K562 (cell line): ENCODE measurements around the gene RAI1. TPM values are rescaled to one million over a fixed set of nuclear protein-coding genes. Genes with fewer than 3 reads are reported as not detected.
A peak's percentile ranks its signal among the peaks of the same experiment; 100 is the strongest.

Experiments
- ARNT ChIP-seq, 2 experiments: fragments of 450-650 bp; IDR thresholded peaks; 2 replicates each; pipeline ENCODE4 v1.6.1; 2016; ENCODE audit warnings: mild to moderate bottlenecking in 1 of 2
- E2F8 ChIP-seq: fragments of 450-650 bp; IDR thresholded peaks from 2 replicates; pipeline ENCODE4 v1.7.1; 2018; ENCODE audit warnings: mild to moderate bottlenecking, low read depth; ENCODE audit not compliant: partially characterized antibody
- EHMT2 ChIP-seq: fragments of 450-650 bp; IDR thresholded peaks from 2 replicates; pipeline ENCODE4 v1.6.1; 2018; ENCODE audit warnings: antibody characterized with exemption
- FOXP1 ChIP-seq: sonication (generic); formaldehyde crosslinking; IDR thresholded peaks from 2 replicates; pipeline ENCODE4 v1.8.0; 2022; ENCODE audit warnings: mild to moderate bottlenecking, missing genetic modification reagents
- HINFP ChIP-seq: fragments of 450-650 bp; conservative IDR thresholded peaks from 2 replicates; pipeline ENCODE4 v1.6.1; 2016; ENCODE audit warnings: missing genetic modification characterization, low read depth, mild to moderate bottlenecking, control low read depth, missing compliant biosample characterization
- HMBOX1 ChIP-seq: sonication (generic); IDR thresholded peaks from 2 replicates; pipeline ENCODE4 v1.6.1; 2016
- KAT7 ChIP-seq: sonication (generic); formaldehyde crosslinking; IDR thresholded peaks from 2 replicates; pipeline ENCODE4 v1.8.0; 2022; ENCODE audit warnings: missing genetic modification reagents, mild to moderate bottlenecking, borderline replicate concordance
- MCM7 ChIP-seq, 2 experiments: fragments of 450-650 bp; IDR thresholded peaks; 2 replicates each; pipeline ENCODE4 v1.6.1; 2016 to 2018
- NCOA1 ChIP-seq: fragments of 450-650 bp; IDR thresholded peaks from 2 replicates; pipeline ENCODE4 v1.6.1; 2016; ENCODE audit warnings: low read depth
- NCOA4 ChIP-seq: fragments of 450-650 bp; IDR thresholded peaks from 2 replicates; pipeline ENCODE4 v1.6.1; 2018; ENCODE audit warnings: mild to moderate bottlenecking; ENCODE audit not compliant: partially characterized antibody
- NFIC ChIP-seq: fragments of 450-650 bp; IDR thresholded peaks from 2 replicates; pipeline ENCODE4 v1.6.1; 2017; ENCODE audit warnings: mild to moderate bottlenecking, inconsistent platforms
- NFYB ChIP-seq: IDR thresholded peaks from 2 replicates; pipeline ENCODE4 v1.6.1; 2011; ENCODE audit warnings: mild to moderate bottlenecking, moderate library complexity; ENCODE audit not compliant: insufficient read length; ENCODE audit errors: extremely low read depth
- PTRF ChIP-seq: fragments of 450-650 bp; IDR thresholded peaks from 2 replicates; pipeline ENCODE4 v1.6.1; 2016; ENCODE audit warnings: mild to moderate bottlenecking, missing genetic modification characterization, missing compliant biosample characterization
- SAFB2 ChIP-seq: fragments of 200-400 bp; formaldehyde crosslinking; IDR thresholded peaks from 2 replicates; pipeline ENCODE4 v1.6.1; 2018; ENCODE audit warnings: borderline replicate concordance, low read length, low read depth, moderate library complexity; ENCODE audit not compliant: severe bottlenecking
- SMARCB1 ChIP-seq: IDR thresholded peaks from 2 replicates; pipeline ENCODE4 v1.6.1; 2011; ENCODE audit warnings: improper control_type of control experiment, low read depth; ENCODE audit not compliant: insufficient read length
- SRF ChIP-seq, 2 experiments: fragments of 250-450, 450-650 bp in 1 of 2; sonication (Bioruptor Pico) in 1 of 2; sonication (generic) in 1 of 2; formaldehyde crosslinking; IDR thresholded peaks; 2 replicates each; pipeline versions ENCODE4 v1.5.0 to v1.5.1; 2020 to 2022; ENCODE audit warnings: mild to moderate bottlenecking in 1 of 2, missing genetic modification reagents in 1 of 2
- TCF15 ChIP-seq: fragments of 250-450 bp; sonication (Bioruptor Pico); IDR thresholded peaks from 2 replicates; pipeline ENCODE4 v1.8.0; 2022; ENCODE audit warnings: moderate library complexity, mild to moderate bottlenecking, inconsistent platforms
- ZBTB49 ChIP-seq: sonication (generic); formaldehyde crosslinking; IDR thresholded peaks from 2 replicates; pipeline ENCODE4 v1.8.0; 2022; ENCODE audit warnings: missing genetic modification reagents, mild to moderate bottlenecking, borderline replicate concordance
- polyA plus RNA-seq, 8 experiments: library from polyadenylated mRNA; depleted of rRNA in 4 of 8; stranded (reverse) in 5 of 8; unstranded in 3 of 8; fragments of >200 nt; fragmentation: Nextera tagmentation in 2 of 8; fragmentation: Illumina TruSeq in 1 of 8; extraction: Ambion mirVana in 2 of 8; extraction: Trizol in 1 of 8; gene quantifications; 2 replicates each; pipeline versions ENCODE4 v1.2.1 to v1.2.3, GENCODE V29; 2011 to 2014; ENCODE audit warnings: inconsistent platforms in 1 of 8, missing spikeins in 1 of 8
- total RNA-seq, 7 experiments: library from RNA; depleted of rRNA in 6 of 7; stranded (reverse); fragments of >200 nt in 6 of 7; fragmentation: Illumina TruSeq in 2 of 7; extraction: Trizol in 2 of 7; gene quantifications; 2 replicates each; pipeline versions ENCODE4 v1.2.1 to v1.2.3, GENCODE V29; 2011 to 2021; ENCODE audit warnings: low replicate concordance in 1 of 7

The RAI1 gene
- total and polyA plus RNA-seq, 9 of the 15 experiments (the other 6 are each of a cell fraction or from before 2014, with no cell fraction given) = 0.68 to 19.9 (median 5.5) TPM

GRCh38 chr17:17752089-17752820 is 71.0 kb downstream of the RAI1 start (continued):
- TF ChIP-seq SAFB2 = no peak
- TF ChIP-seq NCOA4 = no peak
- no peak for TF ChIP-seq NFIC
- TF ChIP-seq FOXP1 = no peak
- TF ChIP-seq ARNT (IDR thresholded peaks at IDR 0.05) = 0 out of 4 replicates have a peak, but pooled peaks of 1 of the 2 experiments have one; percentile 27
- TF ChIP-seq E2F8 = no peak
- TF ChIP-seq SRF (CRISPR knock-in tag; IDR thresholded peaks at IDR 0.05) = 0 out of 4 replicates have a peak, but pooled peaks of 1 of the 2 experiments have one; percentile 30
- TF ChIP-seq MCM7 (IDR thresholded peaks at IDR 0.05) = no peak
- no peak for TF ChIP-seq PTRF
- no peak for TF ChIP-seq SMARCB1
- no peak for TF ChIP-seq TCF15 (CRISPR knock-in tag)
- no peak for TF ChIP-seq ZBTB49
- TF ChIP-seq NFYB = peak; percentile 67
- TF ChIP-seq HINFP = no peak
- no peak for TF ChIP-seq HMBOX1
- TF ChIP-seq NCOA1 = no peak; the same call in 1 of the 2 replicates
- no peak for TF ChIP-seq KAT7 (CRISPR knock-in tag)
- TF ChIP-seq EHMT2 = no peak
